GM19193 (cell line): ENCODE data around the gene COL18A1.

ENCODE experiments used
- POLR2A ChIP-seq: IDR thresholded peaks from 4 replicates; pipeline ENCODE4 v1.6.1; 2011; ENCODE audit not compliant: insufficient read depth, insufficient read length; ENCODE audit errors: extremely low read depth

The COL18A1 gene

DNA sequence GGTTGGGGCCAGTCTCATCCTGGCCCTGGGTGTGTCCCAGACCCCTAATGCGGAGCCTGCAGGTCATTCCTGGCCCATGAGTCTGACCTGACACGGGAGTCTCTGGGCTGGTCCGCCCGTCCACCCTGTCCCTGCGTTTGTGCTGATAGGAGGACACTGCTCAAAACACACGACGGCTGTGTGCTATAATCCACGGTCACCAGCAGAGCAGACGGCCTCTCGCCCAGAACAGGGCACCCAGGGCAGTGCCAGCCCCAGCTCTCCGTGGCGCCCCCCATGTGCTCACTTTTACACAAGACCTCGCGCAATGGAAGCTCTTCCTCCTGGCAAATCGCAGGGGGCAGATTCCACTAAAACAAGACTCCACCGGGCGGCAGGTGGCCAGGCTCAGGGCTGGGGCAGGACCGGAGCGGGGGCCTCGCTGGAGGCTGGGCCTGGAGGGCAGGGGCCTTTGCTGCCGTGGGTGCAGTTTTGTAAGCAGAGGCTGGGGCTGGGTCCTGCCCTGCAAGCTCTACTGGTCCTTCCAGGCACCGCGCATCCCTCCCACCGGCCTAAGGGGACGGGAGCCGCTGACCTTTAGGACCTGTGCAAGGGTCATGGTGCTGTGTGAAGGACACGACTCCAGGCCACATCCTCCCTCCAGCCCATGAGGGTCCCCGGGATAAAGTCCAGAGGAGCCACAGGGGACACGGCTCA, 147.9 kb downstream of the COL18A1 start:
- no peak for TF ChIP-seq POLR2A

GRCh38 chr21:45554477-45555175, 149.7 kb downstream of the COL18A1 start:
- no peak for TF ChIP-seq POLR2A

- TF ChIP-seq POLR2A: no peak
These were observed 150.2 kb downstream of the COL18A1 start for GRCh38 chr21:45555251-45555556.

DNA sequence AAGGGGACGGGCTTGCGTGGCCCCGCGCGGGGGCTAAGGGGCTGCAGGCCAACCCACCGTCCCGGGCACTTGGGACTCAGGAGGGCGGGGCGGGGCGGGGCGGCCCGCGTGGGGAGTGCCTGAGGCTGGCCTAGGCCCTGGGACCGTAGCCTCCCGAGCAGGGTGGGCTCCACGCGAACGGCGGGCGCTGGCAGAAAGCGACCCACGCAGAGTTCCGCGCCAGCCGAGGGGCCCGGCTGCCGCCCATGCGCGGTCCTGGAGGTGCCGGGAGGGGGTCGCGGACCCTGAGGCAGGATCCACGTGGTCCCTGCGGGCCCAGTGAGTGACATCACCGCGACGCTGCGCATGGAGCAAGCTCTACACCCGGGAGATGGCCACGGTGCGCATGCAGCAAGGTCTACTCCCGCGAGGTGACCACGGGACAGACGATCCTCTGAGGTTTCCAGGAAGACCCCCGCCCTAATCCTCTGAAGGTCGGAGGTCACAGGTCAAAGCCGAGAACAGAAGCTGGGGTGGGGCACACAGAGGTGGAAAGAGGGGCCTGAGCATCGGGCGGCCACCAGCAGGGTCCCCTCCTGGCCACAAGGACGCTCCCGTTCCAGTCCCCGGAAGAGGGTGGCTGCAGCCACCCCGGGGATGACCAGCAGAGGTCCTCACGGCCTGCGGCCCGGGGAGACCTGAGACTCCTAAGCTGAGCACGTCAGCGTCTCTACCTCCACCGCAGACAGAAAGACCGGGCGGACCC, 150.8 kb downstream of the COL18A1 start:
- TF ChIP-seq POLR2A: no peak

DNA sequence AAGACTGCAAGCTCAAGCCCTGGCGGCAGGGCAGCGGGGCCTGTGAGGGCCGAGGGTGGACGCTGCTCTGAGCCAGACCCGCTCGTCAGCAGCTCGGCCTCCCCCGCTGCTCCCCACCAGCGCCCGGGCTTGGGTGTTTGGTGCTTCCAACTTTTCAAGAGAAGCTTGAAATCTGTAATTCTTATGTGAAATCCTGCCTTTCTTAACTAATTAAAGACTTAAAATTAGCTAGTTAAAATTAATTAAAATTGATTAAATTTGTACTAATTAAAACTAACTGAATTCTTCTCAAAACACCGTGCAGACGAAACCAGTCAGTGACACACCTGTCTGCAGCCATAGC, 151.3 kb downstream of the COL18A1 start:
- no peak for TF ChIP-seq POLR2A

DNA sequence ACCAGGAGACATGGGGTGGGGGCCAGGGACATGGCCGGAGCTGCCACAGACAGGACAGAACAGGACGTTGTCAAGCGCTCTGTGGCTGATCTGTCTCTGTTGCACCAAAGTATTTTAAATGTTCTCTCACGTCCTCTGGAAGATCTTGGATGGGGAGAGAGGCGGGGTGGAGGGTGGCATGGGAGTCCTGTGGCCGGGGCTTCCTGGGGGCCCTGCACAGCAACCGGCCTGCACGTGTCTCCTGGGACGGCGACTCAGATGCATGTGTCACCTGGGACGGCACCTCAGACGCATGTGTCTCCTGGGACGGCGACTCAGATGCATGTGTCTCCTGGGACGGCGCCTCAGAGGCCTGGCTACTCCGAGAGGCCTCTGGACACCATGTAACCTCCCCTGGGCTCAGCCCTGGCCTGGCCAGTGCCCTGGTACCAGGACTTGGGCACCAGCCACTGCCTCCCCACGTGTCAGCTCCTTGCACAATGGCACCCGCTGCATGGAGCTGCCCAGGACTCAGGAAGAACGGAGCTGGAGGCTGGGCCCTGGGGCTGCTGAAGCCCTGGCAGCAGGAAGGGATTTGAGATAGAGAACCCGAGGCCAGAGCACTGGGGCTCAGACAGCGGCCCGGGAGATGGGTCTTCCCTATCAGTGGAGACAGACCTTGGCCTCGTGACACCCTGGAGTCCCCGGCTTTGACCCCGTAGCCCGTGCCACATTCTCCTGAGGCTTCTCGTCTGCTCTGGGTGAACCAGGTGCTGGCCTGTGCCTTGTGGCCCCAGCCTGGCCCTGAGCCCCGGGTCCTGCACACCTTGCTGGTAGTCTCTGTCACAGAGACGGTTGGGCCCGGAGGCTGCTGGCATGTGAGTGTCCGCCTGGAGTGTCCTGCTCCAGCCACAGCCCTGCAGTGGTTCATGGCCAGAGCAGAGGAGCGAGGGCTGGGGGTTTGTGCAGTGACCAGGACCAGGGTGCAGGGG, 152.0 kb downstream of the COL18A1 start:
- no peak for TF ChIP-seq POLR2A

DNA sequence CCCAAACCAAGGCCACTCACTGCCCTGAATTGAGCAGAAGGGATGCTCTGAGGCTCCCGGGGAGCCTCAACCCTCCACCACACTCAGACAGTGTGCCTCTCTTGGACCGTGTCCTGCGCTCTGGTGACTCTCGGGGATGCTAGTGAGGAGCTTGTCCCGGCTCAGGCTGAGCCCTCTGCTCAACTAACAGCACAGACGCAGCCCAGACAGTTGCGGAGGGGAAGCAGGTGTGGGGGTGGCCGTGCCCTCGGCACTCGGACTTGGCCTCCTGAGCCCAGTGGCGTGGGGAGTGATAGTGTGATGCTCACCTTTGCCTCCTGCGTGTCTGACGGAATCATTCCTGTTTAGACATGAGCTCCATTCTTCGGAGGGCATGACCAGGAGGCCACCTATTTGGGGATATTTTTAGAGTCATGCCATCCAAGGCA, 152.7 kb downstream of the COL18A1 start:
- no peak for TF ChIP-seq POLR2A

DNA sequence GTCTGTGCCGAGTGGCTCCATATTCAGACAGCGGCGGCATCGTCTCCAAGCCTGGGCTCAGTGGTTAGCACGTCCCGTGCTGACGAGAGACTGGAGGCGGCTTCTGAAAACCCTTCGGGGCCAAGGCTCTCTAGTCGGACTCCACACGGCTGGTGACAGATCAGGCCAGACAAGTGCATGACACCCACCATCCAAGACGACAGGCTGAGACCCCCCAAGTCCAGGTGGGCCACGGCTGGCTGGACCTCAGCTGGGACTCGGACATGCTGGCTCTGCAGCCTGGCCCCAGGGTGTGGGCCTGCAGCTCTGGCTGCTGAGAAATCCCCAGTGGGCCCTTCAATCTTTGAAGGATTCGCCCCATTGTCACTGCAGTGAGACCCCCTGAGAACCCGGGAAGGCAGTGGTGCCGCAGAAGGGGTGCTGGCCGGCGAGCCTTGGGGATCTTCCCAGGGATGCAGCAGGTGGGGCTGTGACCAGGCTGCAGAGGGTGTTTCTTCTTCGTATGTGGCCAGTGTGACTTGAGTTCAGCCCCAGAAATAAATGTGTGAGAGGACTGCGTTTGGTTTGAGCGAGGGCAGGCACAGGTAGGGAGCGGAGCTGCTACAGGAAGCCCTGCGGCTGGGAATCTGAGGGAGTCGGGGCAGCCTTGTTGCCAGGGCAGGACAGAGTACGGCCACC, 153.2 kb downstream of the COL18A1 start:
- TF ChIP-seq POLR2A: no peak

DNA sequence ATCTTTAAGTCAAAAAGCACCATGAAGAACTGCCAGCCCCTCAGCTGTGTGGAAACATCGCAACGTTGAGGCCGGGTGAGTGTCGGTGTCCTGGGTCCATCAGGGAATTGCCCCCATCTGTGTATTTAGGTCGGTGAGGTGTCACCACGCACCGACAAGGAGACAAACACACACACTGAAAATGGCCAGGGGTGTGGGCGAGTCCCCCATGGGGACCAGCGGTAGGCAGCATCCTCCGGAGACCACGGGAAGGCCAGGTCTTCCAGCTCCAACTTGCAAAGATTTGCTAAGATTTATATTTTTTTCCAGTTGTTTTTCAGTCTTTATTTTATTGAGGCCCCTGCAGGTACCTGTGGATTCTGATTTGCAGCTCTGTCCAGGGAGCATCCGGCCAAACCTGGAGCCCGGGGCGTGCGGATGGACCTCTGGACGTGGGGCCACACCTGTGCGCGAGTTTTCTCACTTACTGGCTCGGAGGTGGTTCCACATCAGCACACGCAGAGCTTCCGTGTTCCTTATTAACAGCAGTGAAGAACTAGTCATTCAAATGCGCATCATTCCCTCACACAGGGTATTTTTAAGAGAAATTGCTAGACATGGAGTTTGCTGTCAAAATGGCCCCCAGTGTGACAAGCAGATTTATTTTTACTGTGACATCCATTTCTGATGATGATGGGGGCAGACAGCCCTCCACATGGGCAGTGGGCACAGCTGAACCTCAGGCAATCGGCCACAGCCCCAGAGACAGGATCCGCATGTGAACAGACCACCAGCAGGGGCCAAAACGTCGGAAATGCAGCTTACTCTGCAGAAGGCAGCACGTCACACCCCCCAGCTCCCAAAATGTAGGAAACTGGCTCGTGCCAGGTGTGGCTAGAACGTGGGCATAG, 154.5 kb downstream of the COL18A1 start:
- no peak for TF ChIP-seq POLR2A

GRCh38 chr21:45560106-45561021, 155.4 kb downstream of the COL18A1 start:
- TF ChIP-seq POLR2A: no peak

GRCh38 chr21:45562402-45562801, 157.4 kb downstream of the COL18A1 start:
- TF ChIP-seq POLR2A: no peak

- no peak for TF ChIP-seq POLR2A
These were observed 158.0 kb downstream of the COL18A1 start for GRCh38 chr21:45562965-45563364.
